GM23248 (cell line): Measurements from ENCODE around the gene ATRX.
"Not testable (repeated sequence)": the region's sequence is repeated elsewhere in the genome, so short reads cannot be mapped to it uniquely, and the experiment has no call there.

Source experiments
- EZH2 ChIP-seq: fragments of 200-600 bp; sonication (generic); IDR thresholded peaks from 2 replicates; pipeline ENCODE4 v1.6.1; 2018; ENCODE audit warnings: antibody characterized with exemption, mild to moderate bottlenecking; ENCODE audit not compliant: insufficient read depth, poor library complexity, severe bottlenecking
- EZH2phosphoT487 ChIP-seq: fragments of 200-600 bp; sonication (generic); IDR thresholded peaks from 2 replicates; pipeline ENCODE4 v1.6.1; 2018; ENCODE audit warnings: antibody characterized with exemption, moderate library complexity, mild to moderate bottlenecking, low read depth; ENCODE audit not compliant: insufficient read depth

- not testable (repeated sequence) for TF ChIP-seq EZH2, EZH2phosphoT487
These were observed 254.8 kb downstream of the ATRX start for GRCh38 chrX:77531261-77531660.
